DND-41 (cell line): Measurements from ENCODE around the gene KATNAL2.

Experiments used
- ATAC-seq: fragments of 200-7000 bp; cut with Tn5 transposase; 3 replicates; pipeline ENCODE4 v1.9.1; 2021; ENCODE audit warnings: low read depth; ENCODE audit not compliant: insufficient read depth
- DNase-seq: peaks from one replicate; pipeline ENCODE4 v3.0.0-alpha.2; 2020
- H2AFZ ChIP-seq: 2 replicates; pipeline ENCODE4 v1.6.0; 2012; ENCODE audit warnings: low read depth, low read length
- H3K27ac ChIP-seq: 2 replicates; pipeline ENCODE4 v1.5.1; 2012; ENCODE audit warnings: low read length, inconsistent platforms
- H3K27me3 ChIP-seq: fragments of 200-600 bp; sonication (generic); 2 replicates; pipeline ENCODE4 v1.6.0; 2012; ENCODE audit warnings: low read length, mild to moderate bottlenecking, inconsistent platforms; ENCODE audit not compliant: insufficient read depth, poor library complexity
- H3K36me3 ChIP-seq: 2 replicates; pipeline ENCODE4 v1.5.1; 2012; ENCODE audit warnings: low read length, inconsistent platforms; ENCODE audit not compliant: insufficient read depth
- H3K4me1 ChIP-seq: 2 replicates; pipeline ENCODE4 v1.5.1; 2012; ENCODE audit warnings: mild to moderate bottlenecking, low read length; ENCODE audit not compliant: insufficient read depth
- H3K4me2 ChIP-seq: 2 replicates; pipeline ENCODE4 v1.6.0; 2012; ENCODE audit warnings: mild to moderate bottlenecking, moderate library complexity, low read length, inconsistent platforms; ENCODE audit not compliant: insufficient read depth
- H3K4me3 ChIP-seq, 2 experiments: fragments of 200-600 bp in 1 of 2; shearing (Covaris generic) in 1 of 2; 2 replicates each; pipeline ENCODE4 v1.5.1; 2012 to 2016; ENCODE audit warnings: inconsistent platforms in 2 of 2, low read length in 2 of 2, mild to moderate bottlenecking in 2 of 2, low read depth in 1 of 2, moderate library complexity in 1 of 2
- H3K79me2 ChIP-seq: 2 replicates; pipeline ENCODE4 v1.6.0; 2012; ENCODE audit warnings: low read length, inconsistent platforms; ENCODE audit not compliant: insufficient read depth
- H3K9ac ChIP-seq: 2 replicates; pipeline ENCODE4 v1.6.0; 2012; ENCODE audit warnings: low read depth, mild to moderate bottlenecking, inconsistent platforms, low read length, moderate library complexity
- H3K9me3 ChIP-seq: 2 replicates; pipeline ENCODE4 v1.5.1; 2012; ENCODE audit warnings: low read length, moderate library complexity, mild to moderate bottlenecking, inconsistent platforms; ENCODE audit not compliant: insufficient read depth, severe bottlenecking
- H4K20me1 ChIP-seq: 2 replicates; pipeline ENCODE4 v1.6.0; 2012; ENCODE audit warnings: low read length; ENCODE audit not compliant: insufficient read depth
- CTCF ChIP-seq: IDR thresholded peaks from 2 replicates; pipeline ENCODE4 v1.5.1; 2012; ENCODE audit warnings: borderline replicate concordance, low read length, moderate library complexity, mild to moderate bottlenecking; ENCODE audit not compliant: poor library complexity, severe bottlenecking; ENCODE audit errors: extremely low read depth
- EZH2 ChIP-seq: IDR thresholded peaks from 3 replicates; pipeline ENCODE4 v1.6.1; 2012; ENCODE audit warnings: borderline replicate concordance, low read depth, mild to moderate bottlenecking, moderate library complexity, low read length, inconsistent platforms; ENCODE audit not compliant: severe bottlenecking

KATNAL2 gene

GRCh38 chr18:47075098-47075883 lies 157.9 kb downstream of the KATNAL2 start:
- DNase-seq = no peak
- no peaks in the 10 kb centered on the region for H3K27me3 ChIP-seq
- H4K20me1 ChIP-seq = no peaks in the 10 kb centered on the region
- no peak overlapping the region for H3K4me3 ChIP-seq
- H3K79me2 ChIP-seq = no peaks in the 10 kb centered on the region
- no peak overlapping the region for H3K27ac ChIP-seq
- no peak overlapping the region for H3K9ac ChIP-seq
- no peaks in the 10 kb centered on the region for H3K36me3 ChIP-seq
- TF ChIP-seq CTCF (no peak), EZH2 (no peak)
- 0 out of 2 replicates have a peak, but pooled peaks cover 4% of the 10 kb centered on the region for H3K4me1 ChIP-seq
- no peak overlapping the region for H3K4me2 ChIP-seq
- no peak for ATAC-seq
- H2AFZ ChIP-seq = no peak overlapping the region
- H3K9me3 ChIP-seq = no peaks in the 10 kb centered on the region

- no peak for TF ChIP-seq EZH2
- TF ChIP-seq CTCF = no peak
Observed at GRCh38 chr18:47077111-47077510, 159.7 kb downstream of the KATNAL2 start.

GRCh38 chr18:47080872-47081271 lies 163.5 kb downstream of the KATNAL2 start:
- DNase-seq (no peak), ATAC-seq (no peak)
- Histone ChIP-seq H3K36me3 (no peaks in the 10 kb centered on the region), H3K9ac (no peak overlapping the region), H3K27me3 (no peaks in the 10 kb centered on the region), H3K4me3 (no peak overlapping the region), H2AFZ (no peak overlapping the region), H3K79me2 (no peaks in the 10 kb centered on the region), H3K27ac (no peak overlapping the region), H4K20me1 (no peaks in the 10 kb centered on the region), H3K9me3 (no peaks in the 10 kb centered on the region), H3K4me1 (no peaks in the 10 kb centered on the region), H3K4me2 (no peak overlapping the region)
- TF ChIP-seq CTCF (no peak), EZH2 (no peak)

More at GRCh38 chr18:47077111-47077510, 159.7 kb downstream of the KATNAL2 start:
- ATAC-seq (no peak), DNase-seq (no peak)
- Histone ChIP-seq H3K79me2 (no peaks in the 10 kb centered on the region), H3K9ac (no peak overlapping the region), H3K27me3 (no peaks in the 10 kb centered on the region), H4K20me1 (no peaks in the 10 kb centered on the region), H3K4me3 (no peak overlapping the region), H2AFZ (no peak overlapping the region), H3K4me1 (0 out of 2 replicates have a peak, but pooled peaks cover 4% of the 10 kb centered on the region), H3K4me2 (no peak overlapping the region), H3K9me3 (no peaks in the 10 kb centered on the region), H3K36me3 (no peaks in the 10 kb centered on the region), H3K27ac (no peak overlapping the region)
